Measurements from ENCODE around the gene TRAIP. TPM values are rescaled to one million over a fixed set of nuclear protein-coding genes. Genes with fewer than 3 reads are reported as not detected.

TRAIP gene
- total RNA-seq, 1 experiment from 2014 or later: 18.5 TPM

DNA sequence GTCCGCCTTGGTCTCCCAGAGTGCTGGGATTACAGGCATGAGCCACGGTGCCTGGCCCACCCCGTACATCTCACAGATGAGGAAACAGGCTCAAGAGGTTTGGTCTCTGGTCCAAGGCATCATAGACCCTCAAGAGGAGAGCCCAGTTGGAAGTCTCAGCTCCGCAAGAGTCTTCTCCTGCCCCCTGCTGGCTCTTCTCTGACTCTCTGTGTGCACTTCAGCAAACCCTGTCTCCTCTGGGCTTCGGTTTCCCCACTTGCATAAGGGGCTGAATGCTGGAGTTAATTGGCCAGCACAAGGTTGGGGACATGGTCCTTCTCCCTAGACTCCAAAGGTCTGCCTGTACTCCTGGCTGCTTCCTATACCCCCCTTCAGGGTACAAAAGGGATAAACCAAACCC, 43.5 kb upstream of the TRAIP start:
- H3K9me3 ChIP-seq (ENCODE audit: control insufficient read depth, insufficient read depth, low read depth, low read length): no peaks in the 10 kb centered on the region
- H3K4me1 ChIP-seq (ENCODE audit: control insufficient read depth, insufficient read depth, low read length): peaks cover 20% of the 10 kb centered on the region
- in situ Hi-C loops (cut with HindIII; ENCODE audit: low pct_unique_long_range_greater_than_20kb, low sequenced_read_pairs): no loop called here
- no peaks in the 10 kb centered on the region for H3K27me3 ChIP-seq (ENCODE audit: control insufficient read depth, insufficient read depth, low read length)
- H3K4me3 ChIP-seq (ENCODE audit: low read depth in 2 of 2, low read length in 2 of 2): peak overlapping the region; percentile 31 to 62; a peak in 3 of 4 replicates
- CTCF ChIA-PET: interaction anchor here (0.5 to 0.9 kb wide), 4 partner anchors 14 to 1356 kb away, joined by 6 to 10 read pairs (median 8); partner anchors contain the start of gene INKA1
- TF ChIP-seq, protein P1, sequence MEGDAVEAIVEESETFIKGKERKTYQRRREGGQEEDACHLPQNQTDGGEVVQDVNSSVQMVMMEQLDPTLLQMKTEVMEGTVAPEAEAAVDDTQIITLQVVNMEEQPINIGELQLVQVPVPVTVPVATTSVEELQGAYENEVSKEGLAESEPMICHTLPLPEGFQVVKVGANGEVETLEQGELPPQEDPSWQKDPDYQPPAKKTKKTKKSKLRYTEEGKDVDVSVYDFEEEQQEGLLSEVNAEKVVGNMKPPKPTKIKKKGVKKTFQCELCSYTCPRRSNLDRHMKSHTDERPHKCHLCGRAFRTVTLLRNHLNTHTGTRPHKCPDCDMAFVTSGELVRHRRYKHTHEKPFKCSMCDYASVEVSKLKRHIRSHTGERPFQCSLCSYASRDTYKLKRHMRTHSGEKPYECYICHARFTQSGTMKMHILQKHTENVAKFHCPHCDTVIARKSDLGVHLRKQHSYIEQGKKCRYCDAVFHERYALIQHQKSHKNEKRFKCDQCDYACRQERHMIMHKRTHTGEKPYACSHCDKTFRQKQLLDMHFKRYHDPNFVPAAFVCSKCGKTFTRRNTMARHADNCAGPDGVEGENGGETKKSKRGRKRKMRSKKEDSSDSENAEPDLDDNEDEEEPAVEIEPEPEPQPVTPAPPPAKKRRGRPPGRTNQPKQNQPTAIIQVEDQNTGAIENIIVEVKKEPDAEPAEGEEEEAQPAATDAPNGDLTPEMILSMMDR (IDR thresholded peaks at IDR 0.05): peak; percentile 61; the same call in 1 of the 2 replicates
- TF ChIP-seq POLR2AphosphoS5 (IDR thresholded peaks at IDR 0.05; ENCODE audit: low read depth, low read length): no peak
- H3K27ac ChIP-seq (ENCODE audit: low read length): peak overlapping the region; percentile 94
- no TSS peak for BruUV-seq (replicated peaks)
- H3K36me3 ChIP-seq (ENCODE audit: control insufficient read depth, insufficient read depth, low read length): peaks cover 2% of the 10 kb centered on the region; the same call in 1 of the 2 replicates
- DNase-seq (ENCODE audit: low read depth, low spot score) (no peak), ATAC-seq (no peak)
- POLR2A ChIA-PET: no interaction called here
- intact Hi-C loops (cut with micrococcal nuclease; ENCODE audit: unreplicated experiment): no loop called here

DNA sequence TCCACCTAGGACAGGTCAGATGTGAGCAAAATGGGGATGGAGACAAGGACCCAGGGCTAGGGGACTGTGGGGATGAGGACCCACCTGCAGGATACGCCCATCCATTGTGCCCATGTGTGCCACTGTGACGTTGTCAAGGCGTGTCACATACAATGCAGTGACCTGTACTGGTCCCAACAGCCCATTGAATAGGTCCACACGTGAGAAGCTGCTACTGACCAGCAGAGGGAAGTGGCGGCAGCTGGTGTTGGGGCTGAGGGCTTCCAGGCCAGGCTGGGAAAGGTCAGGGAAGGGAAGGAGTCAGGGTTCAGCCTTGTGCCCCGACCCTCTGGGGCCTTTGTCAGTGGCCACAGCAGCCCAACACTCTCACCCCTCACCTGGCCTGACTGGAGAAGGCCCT, 42.6 kb upstream of the TRAIP start:
- no peak overlapping the region; the same call in 1 of the 2 replicates for H3K27ac ChIP-seq (ENCODE audit: low read length)
- ChIA-PET POLR2A (no interaction called here), CTCF (no interaction called here)
- DNase-seq (ENCODE audit: low read depth, low spot score) (no peak), ATAC-seq (no peak)
- no peaks in the 10 kb centered on the region for H3K9me3 ChIP-seq (ENCODE audit: control insufficient read depth, insufficient read depth, low read depth, low read length)
- no peak overlapping the region for H3K4me3 ChIP-seq (ENCODE audit: low read depth in 2 of 2, low read length in 2 of 2)
- no peaks in the 10 kb centered on the region for H3K27me3 ChIP-seq (ENCODE audit: control insufficient read depth, insufficient read depth, low read length)
- H3K4me1 ChIP-seq (ENCODE audit: control insufficient read depth, insufficient read depth, low read length): peaks cover 20% of the 10 kb centered on the region
- intact Hi-C loops (cut with micrococcal nuclease; ENCODE audit: unreplicated experiment): no loop called here
- peaks cover 2% of the 10 kb centered on the region; the same call in 1 of the 2 replicates for H3K36me3 ChIP-seq (ENCODE audit: control insufficient read depth, insufficient read depth, low read length)
- no TSS peak for BruUV-seq (replicated peaks)
- TF ChIP-seq TCF7L2 (IDR thresholded peaks at IDR 0.05; ENCODE audit: low read depth, low read length) (no peak), POLR2AphosphoS5 (IDR thresholded peaks at IDR 0.05; ENCODE audit: low read depth, low read length) (no peak), SIN3A (IDR thresholded peaks at IDR 0.05; ENCODE audit: borderline replicate concordance, insufficient read depth, low read depth, low read length) (no peak)
- TF ChIP-seq, protein P1 (IDR thresholded peaks at IDR 0.05): no peak
- TF ChIP-seq, protein P2, sequence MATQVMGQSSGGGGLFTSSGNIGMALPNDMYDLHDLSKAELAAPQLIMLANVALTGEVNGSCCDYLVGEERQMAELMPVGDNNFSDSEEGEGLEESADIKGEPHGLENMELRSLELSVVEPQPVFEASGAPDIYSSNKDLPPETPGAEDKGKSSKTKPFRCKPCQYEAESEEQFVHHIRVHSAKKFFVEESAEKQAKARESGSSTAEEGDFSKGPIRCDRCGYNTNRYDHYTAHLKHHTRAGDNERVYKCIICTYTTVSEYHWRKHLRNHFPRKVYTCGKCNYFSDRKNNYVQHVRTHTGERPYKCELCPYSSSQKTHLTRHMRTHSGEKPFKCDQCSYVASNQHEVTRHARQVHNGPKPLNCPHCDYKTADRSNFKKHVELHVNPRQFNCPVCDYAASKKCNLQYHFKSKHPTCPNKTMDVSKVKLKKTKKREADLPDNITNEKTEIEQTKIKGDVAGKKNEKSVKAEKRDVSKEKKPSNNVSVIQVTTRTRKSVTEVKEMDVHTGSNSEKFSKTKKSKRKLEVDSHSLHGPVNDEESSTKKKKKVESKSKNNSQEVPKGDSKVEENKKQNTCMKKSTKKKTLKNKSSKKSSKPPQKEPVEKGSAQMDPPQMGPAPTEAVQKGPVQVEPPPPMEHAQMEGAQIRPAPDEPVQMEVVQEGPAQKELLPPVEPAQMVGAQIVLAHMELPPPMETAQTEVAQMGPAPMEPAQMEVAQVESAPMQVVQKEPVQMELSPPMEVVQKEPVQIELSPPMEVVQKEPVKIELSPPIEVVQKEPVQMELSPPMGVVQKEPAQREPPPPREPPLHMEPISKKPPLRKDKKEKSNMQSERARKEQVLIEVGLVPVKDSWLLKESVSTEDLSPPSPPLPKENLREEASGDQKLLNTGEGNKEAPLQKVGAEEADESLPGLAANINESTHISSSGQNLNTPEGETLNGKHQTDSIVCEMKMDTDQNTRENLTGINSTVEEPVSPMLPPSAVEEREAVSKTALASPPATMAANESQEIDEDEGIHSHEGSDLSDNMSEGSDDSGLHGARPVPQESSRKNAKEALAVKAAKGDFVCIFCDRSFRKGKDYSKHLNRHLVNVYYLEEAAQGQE (IDR thresholded peaks at IDR 0.05; ENCODE audit: insufficient read depth in 1 of 2, low read depth in 2 of 2, low read length in 1 of 2): no peak
- in situ Hi-C loops (cut with HindIII; ENCODE audit: low pct_unique_long_range_greater_than_20kb, low sequenced_read_pairs): no loop called here

All from Panc1 (cell line).